GM18519 (cell line): ENCODE measurements around the gene ETV5.
"Not testable (repeated sequence)": the region's sequence is repeated elsewhere in the genome, so short reads cannot be mapped to it uniquely, and the experiment has no call there.

Experiments
- ATAC-seq: cut with Tn5 transposase; IDR thresholded peaks from one replicate; pipeline ENCODE4 v1.9.1; 2021; ENCODE audit warnings: mild to moderate bottlenecking, moderate library complexity; ENCODE audit not compliant: unreplicated experiment, low FRiP score

Gene ETV5

DNA sequence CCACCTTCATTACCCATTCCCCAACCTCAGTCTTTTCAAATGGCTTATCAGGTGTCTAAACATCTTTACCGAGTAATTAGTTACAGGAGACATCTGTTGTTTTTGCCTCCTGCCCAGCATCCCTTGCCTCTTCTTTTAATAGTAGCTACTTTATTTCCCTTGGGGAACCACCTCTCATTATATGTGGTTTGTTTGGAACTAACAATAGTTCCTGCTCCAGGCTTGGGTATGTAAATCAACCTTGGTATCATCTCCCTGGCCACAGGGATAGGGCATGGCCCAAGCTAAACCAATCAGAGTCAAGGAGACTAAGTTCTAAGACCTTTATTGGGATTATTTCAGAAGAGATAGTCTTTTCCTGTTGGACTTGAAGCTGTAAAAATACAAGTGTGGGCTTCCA is 76.6 kb downstream of the ETV5 start:
- ATAC-seq, result no peak

GRCh38 chr3:186025993-186026392 is 82.9 kb downstream of the ETV5 start:
- not testable (repeated sequence) for ATAC-seq

- ATAC-seq, result no peak
Measured at GRCh38 chr3:186025161-186025560, 83.7 kb downstream of the ETV5 start.

DNA sequence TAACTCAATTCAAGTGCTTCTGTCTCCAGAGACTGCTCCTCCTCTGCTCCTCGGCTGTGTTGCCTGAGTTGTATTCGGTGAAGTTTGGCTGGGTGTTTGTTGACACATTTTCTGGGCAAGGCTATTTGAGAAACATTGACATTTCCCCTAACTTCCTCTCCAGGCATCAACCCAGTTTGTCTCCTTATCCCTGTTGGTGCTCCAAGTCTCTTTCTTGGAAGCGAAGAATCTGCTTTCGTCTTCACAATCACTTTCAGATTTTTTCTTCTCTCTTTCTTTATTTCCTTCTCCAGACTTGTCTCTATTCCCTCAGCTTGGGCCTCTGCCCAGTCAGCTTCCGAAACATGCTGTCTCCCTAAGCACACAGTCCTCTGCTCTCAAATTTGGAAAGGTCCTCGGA is 84.7 kb downstream of the ETV5 start:
- no peak for ATAC-seq

DNA sequence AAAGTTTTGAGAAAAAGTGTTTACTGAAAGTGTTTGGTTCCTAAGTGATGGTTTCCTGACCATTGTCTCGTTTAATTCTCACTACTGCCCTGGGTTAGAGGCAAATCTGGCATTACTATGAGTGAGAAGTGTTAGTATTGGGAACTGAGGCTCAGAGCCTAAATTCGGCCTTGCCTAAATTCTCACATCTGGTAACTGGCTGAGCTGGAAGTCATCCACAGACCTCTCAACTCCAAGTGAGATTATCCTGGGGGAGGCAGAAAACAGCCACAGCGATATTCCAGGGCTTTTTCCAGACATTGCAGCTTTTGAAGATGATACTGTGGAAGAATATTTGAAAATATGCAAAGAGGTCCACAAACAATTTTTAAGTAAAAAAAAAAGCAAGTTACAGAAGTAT is 86.0 kb downstream of the ETV5 start:
- no peak for ATAC-seq

GRCh38 chr3:186021673-186022362 is 87.1 kb downstream of the ETV5 start:
- ATAC-seq, result no peak

DNA sequence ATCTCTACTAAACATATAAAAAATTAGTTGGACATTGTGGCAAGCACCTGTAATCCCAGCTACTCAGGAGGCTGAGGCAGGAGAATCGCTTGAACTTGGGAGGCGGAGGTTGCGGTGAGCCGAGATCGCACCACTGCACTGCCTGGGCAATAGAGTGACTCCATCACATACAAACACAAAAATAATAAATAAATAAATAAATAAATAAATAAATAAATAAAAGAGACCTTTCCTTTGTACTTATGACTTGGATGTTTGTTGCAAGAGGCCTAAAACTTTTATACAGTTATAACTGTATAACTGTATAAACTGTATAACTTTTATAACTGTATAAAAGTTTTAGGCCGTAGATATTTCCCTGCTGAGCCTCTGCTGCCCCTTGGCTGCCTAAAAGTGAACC is 87.6 kb downstream of the ETV5 start:
- not testable (repeated sequence) for ATAC-seq

DNA sequence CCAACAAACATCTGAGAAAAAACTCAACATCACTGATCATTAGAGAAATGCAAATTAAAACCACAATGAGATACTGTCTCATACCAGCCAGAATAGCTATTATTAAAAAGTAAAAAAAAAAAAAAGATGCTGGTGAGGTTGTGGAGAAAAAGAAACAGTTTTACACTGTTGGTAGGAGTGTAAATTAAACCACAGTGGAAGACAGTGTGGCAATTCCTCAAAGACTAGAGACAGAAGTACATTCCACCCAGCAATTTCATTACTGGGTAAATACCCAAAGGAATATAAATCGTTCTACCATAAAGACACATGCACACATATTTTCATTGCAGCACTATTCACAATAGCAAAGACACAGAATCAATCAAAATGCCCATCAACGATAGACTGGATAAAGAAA is 89.6 kb downstream of the ETV5 start:
- not testable (repeated sequence) for ATAC-seq

DNA sequence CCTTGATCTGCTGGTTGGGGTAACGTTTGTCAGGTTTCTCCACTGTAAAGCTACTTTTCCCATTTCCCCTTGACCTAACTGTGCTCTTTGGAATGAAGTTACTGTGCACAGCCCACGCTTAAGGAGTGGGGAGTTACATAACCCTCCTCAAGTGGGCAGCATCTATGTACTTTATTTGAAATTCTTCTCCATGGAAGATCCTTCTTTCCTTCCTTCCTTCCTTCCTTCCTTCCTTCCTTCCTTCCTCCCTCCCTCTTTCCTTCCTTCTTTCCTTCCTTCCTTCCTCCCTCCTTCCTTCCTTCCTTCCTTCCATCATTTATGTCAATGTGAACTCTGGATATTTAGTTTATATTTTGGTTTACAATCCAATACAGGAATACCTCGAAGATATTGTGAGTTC is 94.0 kb downstream of the ETV5 start:
- ATAC-seq, result no peak

- no peak for ATAC-seq
Measured at GRCh38 chr3:186013312-186013711, 95.6 kb downstream of the ETV5 start.

GRCh38 chr3:186012137-186012536 is 96.8 kb downstream of the ETV5 start:
- no peak for ATAC-seq

DNA sequence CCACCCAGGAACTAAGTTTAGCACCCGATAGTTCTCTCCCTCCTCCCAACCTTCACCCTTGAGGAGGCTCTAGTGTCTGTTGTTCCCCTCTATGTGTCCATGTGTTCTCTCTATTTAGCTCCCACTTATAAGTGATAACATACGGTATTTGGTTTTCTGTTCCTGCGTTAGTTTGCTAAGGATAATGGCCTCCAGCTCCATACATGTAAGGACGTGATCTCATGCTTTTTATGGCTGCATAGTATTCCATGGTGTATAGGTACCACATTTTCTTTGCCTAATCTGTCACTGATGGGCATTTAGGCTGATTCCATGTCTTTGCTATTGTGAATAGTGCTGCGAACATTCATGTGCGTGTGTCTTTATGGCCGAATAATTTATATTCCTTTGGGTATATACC is 104.2 kb downstream of the ETV5 start:
- ATAC-seq, result no peak

- ATAC-seq, result no peak
Measured at GRCh38 chr3:186004209-186004608, 104.7 kb downstream of the ETV5 start.

DNA sequence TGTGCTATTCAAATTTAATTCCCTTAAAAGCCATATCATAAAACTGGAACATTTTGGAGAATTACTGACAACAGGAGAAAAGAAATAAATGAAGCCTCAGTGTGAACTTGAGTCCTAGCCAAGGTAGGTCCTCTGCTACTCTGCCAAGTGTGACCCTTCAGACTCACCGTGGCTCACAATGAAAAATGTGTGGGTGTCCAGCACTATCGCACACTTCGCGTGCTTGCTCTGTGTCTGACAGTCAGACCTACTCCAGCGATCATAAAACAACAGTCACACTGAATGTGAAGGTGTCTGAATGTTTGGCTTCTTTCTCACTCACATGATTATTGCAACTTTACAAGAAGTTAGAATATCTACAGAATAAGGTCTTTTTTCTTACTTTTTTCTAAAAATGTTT is 105.3 kb downstream of the ETV5 start:
- ATAC-seq, result peak; percentile 67

DNA sequence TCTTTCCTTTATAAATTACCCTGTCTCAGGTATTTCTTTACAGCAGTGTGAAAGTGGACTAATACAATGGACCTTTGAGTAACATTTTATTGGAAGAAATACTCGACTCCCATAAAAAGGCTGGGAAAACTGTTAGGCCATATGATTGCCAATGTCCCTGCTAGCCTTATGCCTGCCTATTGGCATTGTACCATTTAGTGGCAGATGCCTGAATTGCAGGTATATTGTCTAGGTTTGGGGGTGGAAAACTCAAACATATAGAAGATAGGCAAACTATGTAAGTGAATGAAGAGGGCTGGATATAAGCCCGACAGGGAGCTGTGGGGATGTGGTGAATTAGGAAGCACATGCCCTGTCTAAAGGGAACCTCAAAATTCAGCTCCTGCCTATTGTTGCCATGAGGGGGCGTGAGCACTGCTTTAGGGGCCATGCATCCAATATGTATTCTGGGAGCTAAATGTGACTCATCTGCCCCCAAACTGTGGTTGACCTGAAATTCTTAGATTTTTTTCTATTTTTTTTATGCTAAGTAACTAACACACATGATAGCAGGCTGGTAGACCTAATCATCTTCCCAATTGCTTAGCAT is 105.9 kb downstream of the ETV5 start:
- no peak for ATAC-seq

DNA sequence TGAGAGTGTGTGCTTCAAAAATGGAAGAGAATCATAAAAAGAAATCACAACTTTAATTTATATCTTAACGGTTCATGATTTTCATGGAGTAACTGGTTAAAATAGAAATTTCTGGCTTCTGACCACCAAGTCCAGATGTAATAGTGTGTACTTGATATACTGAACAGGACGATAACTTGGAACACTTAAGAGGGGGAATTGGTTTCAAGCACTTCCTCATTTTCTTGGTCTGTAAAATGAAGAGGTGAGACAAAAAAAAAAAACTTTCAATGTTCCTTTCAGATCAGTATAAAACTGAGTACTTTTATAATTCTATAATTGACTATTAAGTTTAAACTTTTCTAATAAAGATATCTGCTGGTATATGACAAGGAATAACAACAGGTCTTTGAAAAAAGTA is 107.0 kb downstream of the ETV5 start:
- ATAC-seq, result no peak

DNA sequence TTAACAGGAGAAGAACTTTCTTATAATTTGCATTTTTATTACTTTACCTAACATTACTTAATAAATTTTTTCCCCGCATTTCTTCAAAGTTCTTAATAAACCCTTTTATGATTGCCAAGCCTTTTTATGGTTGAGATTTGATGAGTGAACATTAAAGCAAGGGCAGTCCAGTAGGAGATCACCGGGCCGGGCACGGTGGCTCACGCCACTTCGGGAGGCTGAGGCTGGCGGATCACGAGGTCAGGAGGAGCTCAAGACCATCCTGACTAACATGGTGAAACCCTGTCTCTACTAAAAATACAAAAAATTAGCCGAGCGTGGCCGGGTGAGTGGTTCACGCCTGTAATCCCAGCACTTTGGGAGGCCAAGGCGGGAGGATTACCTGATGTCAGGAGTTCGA is 109.7 kb downstream of the ETV5 start:
- ATAC-seq, result no peak

- ATAC-seq, result no peak
Measured at GRCh38 chr3:185998136-185998535, 110.8 kb downstream of the ETV5 start.

GRCh38 chr3:185997130-185997529 is 111.8 kb downstream of the ETV5 start:
- ATAC-seq, result no peak
